Measurements from ENCODE around the gene KIF23. TPM values are rescaled to one million over a fixed set of nuclear protein-coding genes. Genes with fewer than 3 reads are reported as not detected.

Gene KIF23
- polyA plus RNA-seq, 1 of the 3 experiments (the other 2 are of a cell fraction) = 25.8 TPM

DNA sequence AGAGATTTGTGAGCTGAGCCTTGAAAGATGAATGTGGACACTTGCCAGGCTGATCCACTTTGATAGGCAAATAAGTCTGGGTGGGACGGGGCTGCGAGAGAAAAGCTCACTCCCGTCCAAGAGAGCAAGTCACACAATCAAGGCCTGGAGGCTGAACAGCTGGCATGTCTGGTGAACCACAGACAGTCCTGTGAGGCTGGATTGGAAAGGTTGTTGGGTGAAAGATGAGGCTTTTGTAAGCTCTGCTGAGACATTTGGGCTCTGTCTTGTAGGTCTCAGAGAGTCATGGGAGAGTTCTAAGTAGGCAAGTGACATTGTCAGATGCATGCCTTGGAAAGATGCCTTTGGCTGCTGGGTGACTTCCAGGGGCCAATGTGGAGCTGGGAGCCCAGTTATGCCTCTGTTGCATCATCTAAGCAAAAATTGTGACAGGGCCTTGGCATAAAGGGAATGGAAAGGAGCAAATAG is 76.9 kb downstream of the KIF23 start:
- no peaks in the 10 kb centered on the region for H3K9me2 ChIP-seq
- no peak overlapping the region for H3K27ac ChIP-seq (ENCODE audit: low read depth in 2 of 2, low read length in 1 of 2)
- no peaks in the 10 kb centered on the region for H3K79me2 ChIP-seq (ENCODE audit: insufficient read depth)
- H4K20me1 ChIP-seq (ENCODE audit: insufficient read depth) = no peaks in the 10 kb centered on the region
- DNase-seq = no peak
- POLR2A ChIA-PET = no interaction called here
- 35% methylated on average over 3 of the region's 3 CpGs for WGBS (ENCODE audit: low lambda C conversion rate)
- no peak overlapping the region for H2AFZ ChIP-seq (ENCODE audit: low read depth)
- H3K4me2 ChIP-seq = no peak overlapping the region
- no peaks in the 10 kb centered on the region for H3K9me3 ChIP-seq
- H3F3A ChIP-seq (replicated peaks; ENCODE audit: insufficient read depth) = no peaks in the 10 kb centered on the region
- H3K27me3 ChIP-seq (ENCODE audit: insufficient read depth) = no peaks in the 10 kb centered on the region
- H3K36me3 ChIP-seq (replicated peaks in 1 of 2; ENCODE audit: control insufficient read depth in 1 of 2, insufficient read depth in 2 of 2, low read length in 1 of 2) = no peaks in the 10 kb centered on the region
- CTCF ChIA-PET = interaction anchor here (1.0 to 1.1 kb wide), 2 partner anchors 11 to 13 kb away, joined by 3 to 4 read pairs; no protein-coding TSS in a partner anchor
- TF ChIP-seq EP300 (IDR thresholded peaks at IDR 0.05; ENCODE audit: borderline replicate concordance in 1 of 2, low read depth in 1 of 2, low read length in 1 of 2) (no peak), RFX5 (IDR thresholded peaks at IDR 0.05; ENCODE audit: low read length) (no peak), RXRA (IDR thresholded peaks at IDR 0.05; ENCODE audit: borderline replicate concordance, low read depth) (no peak), MXI1 (IDR thresholded peaks at IDR 0.05; ENCODE audit: low read depth, low read length) (no peak), CHD2 (IDR thresholded peaks at IDR 0.05; ENCODE audit: low read length, partially characterized antibody) (no peak), TCF12 (IDR thresholded peaks at IDR 0.05) (no peak), RAD21 (IDR thresholded peaks at IDR 0.05; ENCODE audit: low read length) (no peak), SMC3 (IDR thresholded peaks at IDR 0.05; ENCODE audit: low read depth, low read length) (no peak), JUND (IDR thresholded peaks at IDR 0.05) (no peak), TAF1 (IDR thresholded peaks at IDR 0.05; ENCODE audit: borderline replicate concordance, low read depth, low read length) (no peak)
- TF ChIP-seq, protein P1, sequence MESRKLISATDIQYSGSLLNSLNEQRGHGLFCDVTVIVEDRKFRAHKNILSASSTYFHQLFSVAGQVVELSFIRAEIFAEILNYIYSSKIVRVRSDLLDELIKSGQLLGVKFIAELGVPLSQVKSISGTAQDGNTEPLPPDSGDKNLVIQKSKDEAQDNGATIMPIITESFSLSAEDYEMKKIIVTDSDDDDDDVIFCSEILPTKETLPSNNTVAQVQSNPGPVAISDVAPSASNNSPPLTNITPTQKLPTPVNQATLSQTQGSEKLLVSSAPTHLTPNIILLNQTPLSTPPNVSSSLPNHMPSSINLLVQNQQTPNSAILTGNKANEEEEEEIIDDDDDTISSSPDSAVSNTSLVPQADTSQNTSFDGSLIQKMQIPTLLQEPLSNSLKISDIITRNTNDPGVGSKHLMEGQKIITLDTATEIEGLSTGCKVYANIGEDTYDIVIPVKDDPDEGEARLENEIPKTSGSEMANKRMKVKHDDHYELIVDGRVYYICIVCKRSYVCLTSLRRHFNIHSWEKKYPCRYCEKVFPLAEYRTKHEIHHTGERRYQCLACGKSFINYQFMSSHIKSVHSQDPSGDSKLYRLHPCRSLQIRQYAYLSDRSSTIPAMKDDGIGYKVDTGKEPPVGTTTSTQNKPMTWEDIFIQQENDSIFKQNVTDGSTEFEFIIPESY (IDR thresholded peaks at IDR 0.05; ENCODE audit: borderline replicate concordance, low read depth) = no peak
- TF ChIP-seq, protein P2, sequence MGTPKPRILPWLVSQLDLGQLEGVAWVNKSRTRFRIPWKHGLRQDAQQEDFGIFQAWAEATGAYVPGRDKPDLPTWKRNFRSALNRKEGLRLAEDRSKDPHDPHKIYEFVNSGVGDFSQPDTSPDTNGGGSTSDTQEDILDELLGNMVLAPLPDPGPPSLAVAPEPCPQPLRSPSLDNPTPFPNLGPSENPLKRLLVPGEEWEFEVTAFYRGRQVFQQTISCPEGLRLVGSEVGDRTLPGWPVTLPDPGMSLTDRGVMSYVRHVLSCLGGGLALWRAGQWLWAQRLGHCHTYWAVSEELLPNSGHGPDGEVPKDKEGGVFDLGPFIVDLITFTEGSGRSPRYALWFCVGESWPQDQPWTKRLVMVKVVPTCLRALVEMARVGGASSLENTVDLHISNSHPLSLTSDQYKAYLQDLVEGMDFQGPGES (IDR thresholded peaks at IDR 0.05; ENCODE audit: low read depth, low read length) = no peak
- TF ChIP-seq, protein P3, sequence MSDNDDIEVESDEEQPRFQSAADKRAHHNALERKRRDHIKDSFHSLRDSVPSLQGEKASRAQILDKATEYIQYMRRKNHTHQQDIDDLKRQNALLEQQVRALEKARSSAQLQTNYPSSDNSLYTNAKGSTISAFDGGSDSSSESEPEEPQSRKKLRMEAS (IDR thresholded peaks at IDR 0.05; ENCODE audit: low read depth) = no peak
- TF ChIP-seq, protein P4, sequence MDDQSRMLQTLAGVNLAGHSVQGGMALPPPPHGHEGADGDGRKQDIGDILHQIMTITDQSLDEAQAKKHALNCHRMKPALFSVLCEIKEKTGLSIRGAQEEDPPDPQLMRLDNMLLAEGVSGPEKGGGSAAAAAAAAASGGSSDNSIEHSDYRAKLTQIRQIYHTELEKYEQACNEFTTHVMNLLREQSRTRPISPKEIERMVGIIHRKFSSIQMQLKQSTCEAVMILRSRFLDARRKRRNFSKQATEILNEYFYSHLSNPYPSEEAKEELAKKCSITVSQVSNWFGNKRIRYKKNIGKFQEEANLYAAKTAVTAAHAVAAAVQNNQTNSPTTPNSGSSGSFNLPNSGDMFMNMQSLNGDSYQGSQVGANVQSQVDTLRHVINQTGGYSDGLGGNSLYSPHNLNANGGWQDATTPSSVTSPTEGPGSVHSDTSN (IDR thresholded peaks at IDR 0.05) = no peak
- TF ChIP-seq, protein P5, sequence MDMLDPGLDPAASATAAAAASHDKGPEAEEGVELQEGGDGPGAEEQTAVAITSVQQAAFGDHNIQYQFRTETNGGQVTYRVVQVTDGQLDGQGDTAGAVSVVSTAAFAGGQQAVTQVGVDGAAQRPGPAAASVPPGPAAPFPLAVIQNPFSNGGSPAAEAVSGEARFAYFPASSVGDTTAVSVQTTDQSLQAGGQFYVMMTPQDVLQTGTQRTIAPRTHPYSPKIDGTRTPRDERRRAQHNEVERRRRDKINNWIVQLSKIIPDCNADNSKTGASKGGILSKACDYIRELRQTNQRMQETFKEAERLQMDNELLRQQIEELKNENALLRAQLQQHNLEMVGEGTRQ (IDR thresholded peaks at IDR 0.05; ENCODE audit: borderline replicate concordance, low read depth, low read length) = no peak
- no peak overlapping the region for H3K4me3 ChIP-seq (ENCODE audit: low read depth in 2 of 2, low read length in 1 of 2)
- H3K9ac ChIP-seq = no peak overlapping the region
- H3K4me1 ChIP-seq (ENCODE audit: control insufficient read depth in 1 of 2, insufficient read depth in 2 of 2, low read depth in 1 of 2, low read length in 1 of 2) = peaks cover 0 to 4% of the 10 kb centered on the region in 2 experiments; a peak in 1 of 4 replicates
